ENCODE measurements around the gene SIX6.
A peak's percentile ranks its signal among the peaks of the same experiment; 100 is the strongest.

Gene SIX6

DNA sequence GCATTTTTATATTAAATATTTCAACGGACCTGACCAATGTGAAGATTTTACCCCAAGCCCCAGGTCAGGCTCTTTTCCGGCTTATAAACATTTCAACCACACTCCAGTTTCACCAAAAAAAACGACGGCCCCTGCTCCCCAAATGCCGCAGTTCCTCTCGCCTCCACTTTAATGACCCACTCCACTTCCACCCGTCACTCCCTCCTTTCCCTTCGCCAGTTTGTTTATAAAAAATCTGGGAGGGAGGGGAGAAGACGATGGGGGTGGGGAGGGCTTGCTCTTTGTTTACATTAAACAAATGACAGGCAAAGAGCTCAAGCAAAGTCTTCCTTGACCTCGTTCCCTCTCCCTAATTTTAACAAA lies 5.4 kb downstream of the SIX6 start:
- no peak for DNase-seq (ENCODE audit: low spot score)

DNA sequence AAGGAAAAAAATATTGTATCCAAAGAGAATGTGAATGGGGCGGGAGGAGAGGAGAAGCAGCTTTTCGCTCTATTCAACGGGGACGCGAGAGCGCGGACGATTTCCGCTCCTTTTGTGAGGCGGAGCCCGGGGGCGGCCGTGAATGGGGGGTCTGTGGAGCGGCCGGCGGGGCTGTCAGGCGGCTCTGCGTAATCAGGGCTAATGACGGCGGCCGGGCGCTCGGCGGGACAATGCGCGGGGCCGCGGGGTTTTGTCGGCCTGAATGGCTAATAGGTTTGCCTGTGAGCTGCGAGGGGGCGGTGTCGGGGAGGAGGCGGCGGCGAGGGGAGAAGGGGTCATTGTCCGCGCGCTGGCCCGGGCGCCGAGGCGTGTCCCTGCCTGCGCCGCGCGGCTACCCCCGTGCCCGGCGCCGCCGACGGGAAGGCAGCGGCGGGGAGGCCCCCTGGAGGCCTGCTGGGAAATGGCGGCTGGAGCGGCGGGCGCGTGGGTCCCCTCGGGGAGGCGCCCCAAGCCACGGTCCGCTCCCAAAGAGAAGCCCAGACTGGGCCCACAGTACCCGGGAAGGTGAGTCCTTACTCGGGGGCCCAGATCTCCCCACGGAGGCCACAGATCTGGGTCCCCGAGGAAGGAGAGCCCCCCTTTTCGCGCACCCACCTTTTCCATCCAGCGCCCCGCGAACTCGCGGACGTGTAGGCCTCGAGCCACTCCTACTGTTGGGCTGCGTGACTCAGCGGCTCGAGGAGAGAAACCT lies 6.0 kb downstream of the SIX6 start:
- DNase-seq (ENCODE audit: low spot score): peak; percentile 94

DNA sequence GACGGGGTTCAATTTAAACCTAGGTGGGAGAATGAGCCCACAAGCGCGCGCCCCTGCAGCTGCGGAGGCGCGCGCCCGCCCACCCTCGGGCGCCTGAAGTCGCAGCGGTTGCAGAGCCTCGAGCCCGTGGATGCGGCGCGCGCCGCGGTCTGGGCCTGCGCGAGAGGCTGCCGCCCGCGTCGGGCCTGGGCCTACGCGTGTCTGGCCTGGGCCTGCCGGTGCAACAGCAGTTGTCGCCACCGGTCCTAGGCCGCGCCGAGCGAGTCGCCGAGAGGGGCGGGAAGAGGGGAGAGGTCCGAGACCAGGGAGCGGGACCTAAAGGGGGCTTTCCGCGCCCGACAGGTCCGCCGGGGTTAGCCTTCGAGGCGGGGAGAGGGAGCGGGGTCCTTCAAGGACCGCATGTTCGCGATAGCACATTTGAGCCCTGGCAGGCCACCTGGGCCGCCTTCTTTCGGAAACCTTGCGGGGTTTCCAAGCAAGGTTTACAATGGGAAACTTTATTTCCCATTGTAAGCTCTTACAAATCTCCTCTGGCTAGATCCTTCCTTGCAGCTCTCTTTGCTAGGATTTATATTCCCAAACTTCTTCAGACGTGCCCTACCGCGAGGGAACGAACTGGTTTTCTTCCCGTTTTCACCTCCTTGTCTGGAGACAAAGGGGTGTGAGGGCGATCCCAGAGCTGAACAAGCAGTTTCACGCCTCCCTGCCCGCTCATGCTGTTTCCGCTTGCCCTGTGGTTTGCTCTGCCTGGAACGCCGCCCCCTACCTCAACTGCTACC lies 6.8 kb downstream of the SIX6 start:
- peak; percentile 74 for DNase-seq (ENCODE audit: low spot score)

DNA sequence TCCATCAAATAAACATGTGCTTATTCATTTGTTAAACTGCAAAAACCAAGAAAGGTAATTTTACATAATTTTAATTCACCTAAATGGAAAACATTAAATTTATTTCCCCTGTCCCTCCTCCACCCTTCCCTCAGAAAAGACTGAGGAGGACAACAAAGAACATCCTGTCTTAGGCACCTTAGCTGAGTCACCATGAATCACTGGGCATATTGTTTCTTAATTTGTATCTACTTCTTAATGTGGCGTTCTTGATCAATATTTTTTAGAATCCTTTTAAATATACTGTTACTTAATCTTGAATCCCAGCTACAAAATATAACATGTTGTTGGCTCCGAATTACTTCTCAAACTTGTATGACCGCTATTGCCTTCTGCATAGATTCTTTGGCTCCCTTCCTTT lies 23.5 kb downstream of the SIX6 start:
- DNase-seq (ENCODE audit: low spot score): no peak

DNA sequence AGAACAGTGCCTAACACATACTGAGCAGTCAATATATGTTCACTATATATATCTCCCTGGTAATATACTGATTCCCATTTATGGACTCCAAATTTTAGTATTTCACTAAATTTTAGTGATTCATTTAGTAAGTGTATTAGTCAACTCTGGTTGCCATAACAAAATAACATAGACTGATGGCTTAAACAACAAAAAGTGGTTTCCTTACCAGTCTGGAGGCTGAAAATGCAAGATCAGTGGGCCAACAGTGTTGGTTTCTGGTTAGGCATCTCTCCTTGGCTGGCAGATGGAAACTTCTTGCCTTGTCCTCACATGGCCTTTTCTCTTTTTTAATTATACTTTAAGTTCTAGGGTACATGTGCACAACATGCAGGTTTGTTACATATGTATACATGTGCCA lies 28.7 kb downstream of the SIX6 start:
- no peak for DNase-seq (ENCODE audit: low spot score)

DNA sequence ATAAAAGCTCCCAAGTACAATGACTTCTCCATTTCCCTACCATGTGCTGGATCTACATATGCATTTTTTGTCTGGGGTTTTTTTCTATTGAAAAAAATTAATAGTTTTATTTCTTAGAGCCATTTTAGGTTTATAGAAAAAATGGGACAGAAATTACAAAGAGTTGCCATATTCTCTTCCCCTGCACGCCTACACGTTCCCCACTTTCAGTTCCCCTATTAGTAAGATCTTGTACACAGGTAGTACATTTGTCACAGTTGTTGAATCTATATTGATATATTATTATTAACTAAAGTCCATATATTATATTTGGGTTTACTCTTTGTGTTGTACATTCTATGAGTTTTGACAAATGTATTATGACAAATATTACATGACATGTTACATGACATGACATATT lies 35.7 kb downstream of the SIX6 start:
- DNase-seq (ENCODE audit: low spot score): no peak

DNA sequence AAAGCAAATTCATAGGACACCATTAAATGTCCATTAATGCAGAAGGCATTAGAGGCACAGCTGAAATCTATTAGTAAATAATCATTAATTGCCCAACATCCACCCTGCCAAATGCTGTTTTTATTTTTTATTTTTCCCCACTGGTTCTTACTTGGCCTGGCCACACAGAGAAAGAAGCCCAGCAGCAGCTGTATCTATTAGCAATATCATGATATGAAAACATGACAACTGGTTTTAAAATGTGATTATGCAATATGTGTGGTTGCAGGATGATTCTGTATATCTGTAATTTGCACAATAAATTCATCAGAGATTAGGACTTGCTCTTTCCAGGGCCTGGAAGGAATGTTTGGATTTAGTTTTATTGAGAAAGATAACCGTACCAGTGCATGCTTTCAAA lies 44.9 kb downstream of the SIX6 start:
- DNase-seq (ENCODE audit: low spot score): no peak

DNA sequence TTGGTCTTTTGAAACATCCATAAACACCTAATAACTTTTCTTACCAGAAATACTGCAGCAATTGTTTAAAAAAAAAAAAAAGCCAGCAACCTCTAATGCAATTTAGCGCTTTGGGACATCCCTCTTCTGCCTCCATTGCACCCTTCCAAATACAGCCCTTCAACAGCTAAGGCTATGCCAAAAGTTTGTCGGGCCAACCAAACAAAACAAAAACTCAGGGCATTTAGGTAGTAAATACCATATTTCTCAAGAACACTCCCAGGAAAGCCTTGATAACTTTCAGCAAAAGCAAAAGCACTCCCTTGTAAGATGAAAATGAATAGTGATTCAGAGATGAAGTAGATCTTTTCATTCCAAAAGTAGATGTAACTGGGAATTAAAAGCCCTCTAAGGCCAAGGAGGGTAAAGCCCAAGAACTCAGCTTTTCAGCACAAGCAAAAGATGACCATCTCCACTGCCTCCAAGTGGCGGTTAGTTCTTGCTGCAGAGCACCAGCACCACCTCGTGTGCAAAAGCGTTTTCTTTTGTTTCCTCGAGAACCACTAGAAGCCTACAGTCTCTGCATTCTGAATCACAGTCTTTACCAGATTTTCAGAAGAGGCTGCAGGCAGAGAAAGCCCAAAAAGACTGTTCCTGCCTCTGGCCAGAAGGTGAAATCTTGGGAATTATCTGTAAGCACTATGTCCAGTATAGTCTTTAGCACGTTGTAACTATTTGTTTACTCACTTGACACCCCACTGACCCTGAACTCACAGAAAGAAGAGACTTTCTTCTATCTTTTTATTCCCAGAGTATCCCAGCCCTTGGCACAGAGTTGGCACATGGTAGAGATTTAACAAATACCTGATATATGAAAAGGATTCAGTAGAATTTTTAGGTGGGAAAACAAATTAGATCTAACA lies 53.1 kb downstream of the SIX6 start:
- peak; percentile 71 for DNase-seq (ENCODE audit: low spot score)
